ENCODE data around the gene FANCE.

GRCh38 chr6:35499372-35499771 is 47.2 kb downstream of the FANCE start:
- TF ChIP-seq CTCF (IDR thresholded peaks at IDR 0.05) (no peak), POLR2A (IDR thresholded peaks at IDR 0.05) (no peak)
